HPDE6-E6E7 (cell line): ENCODE results near the gene INS.
"Not testable (repeated sequence)": the region's sequence is repeated elsewhere in the genome, so short reads cannot be mapped to it uniquely, and the experiment has no call there.

ENCODE experiments used
- DNase-seq: peaks from one replicate; pipeline ENCODE4 v3.0.0; 2011; ENCODE audit warnings: missing footprints; ENCODE audit errors: extremely low spot score

The INS gene

GRCh38 chr11:2132874-2133240 lies 28.2 kb downstream of the INS start:
- no peak for DNase-seq

- no peak for DNase-seq
Observed at GRCh38 chr11:2132246-2132645, 28.8 kb downstream of the INS start.

GRCh38 chr11:2131371-2132236 lies 29.4 kb downstream of the INS start:
- DNase-seq = no peak

- no peak for DNase-seq
Observed at GRCh38 chr11:2130881-2131352, 30.1 kb downstream of the INS start.

GRCh38 chr11:2129699-2130366 lies 31.2 kb downstream of the INS start:
- DNase-seq = no peak

GRCh38 chr11:2129308-2129698 lies 31.7 kb downstream of the INS start:
- no peak for DNase-seq

- DNase-seq = no peak
Observed at GRCh38 chr11:2128511-2129307, 32.3 kb downstream of the INS start.

- DNase-seq = no peak
Observed at GRCh38 chr11:2128130-2128510, 32.9 kb downstream of the INS start.

- DNase-seq = no peak
Observed at GRCh38 chr11:2127482-2128129, 33.4 kb downstream of the INS start.

GRCh38 chr11:2126520-2127085 lies 34.4 kb downstream of the INS start:
- DNase-seq = no peak

GRCh38 chr11:2124736-2125484 lies 36.1 kb downstream of the INS start:
- not testable (repeated sequence) for DNase-seq

- DNase-seq = no peak
Observed at GRCh38 chr11:2123628-2123960, 37.4 kb downstream of the INS start.

- DNase-seq = no peak
Observed at GRCh38 chr11:2122907-2123627, 37.9 kb downstream of the INS start.

- no peak for DNase-seq
Observed at GRCh38 chr11:2122222-2122906, 38.6 kb downstream of the INS start.

GRCh38 chr11:2121227-2122130 lies 39.5 kb downstream of the INS start:
- DNase-seq = no peak

GRCh38 chr11:2120359-2121100 lies 40.5 kb downstream of the INS start:
- DNase-seq = no peak

GRCh38 chr11:2118677-2119076 lies 42.3 kb downstream of the INS start:
- no peak for DNase-seq

- no peak for DNase-seq
Observed at GRCh38 chr11:2116680-2117079, 44.3 kb downstream of the INS start.
